HepG2 (cell line): ENCODE results near the gene TMEM134. TPM values are rescaled to one million over a fixed set of nuclear protein-coding genes. Genes with fewer than 3 reads are reported as not detected.
A peak's percentile ranks its signal among the peaks of the same experiment; 100 is the strongest.

Experiments
- HNRNPK ChIP-seq: fragments of 200-400 bp; formaldehyde crosslinking; IDR thresholded peaks from 2 replicates; pipeline ENCODE4 v1.6.1; 2018; ENCODE audit warnings: low read length, low read depth, moderate library complexity, mild to moderate bottlenecking; ENCODE audit not compliant: poor library complexity, severe bottlenecking
- HNRNPLL ChIP-seq: fragments of 200-400 bp; formaldehyde crosslinking; IDR thresholded peaks from 2 replicates; pipeline ENCODE4 v1.6.1; 2017; ENCODE audit warnings: mild to moderate bottlenecking, low read depth, low read length; ENCODE audit not compliant: poor library complexity, severe bottlenecking
- MED8 ChIP-seq: sonication (generic); formaldehyde crosslinking; IDR thresholded peaks from 2 replicates; pipeline ENCODE4 v1.8.1; 2023; ENCODE audit warnings: mild to moderate bottlenecking, missing genetic modification reagents; ENCODE audit not compliant: insufficient replicate concordance
- TSC22D2 ChIP-seq: sonication (generic); formaldehyde crosslinking; IDR thresholded peaks from 2 replicates; pipeline ENCODE4 v1.5.1; 2020; ENCODE audit warnings: missing genetic modification reagents, mild to moderate bottlenecking, borderline replicate concordance
- ZC3H4 ChIP-seq: sonication (generic); formaldehyde crosslinking; IDR thresholded peaks from 2 replicates; pipeline ENCODE4 v1.4.0; 2020; ENCODE audit warnings: missing genetic modification reagents, borderline replicate concordance
- ZFP62 ChIP-seq: sonication (generic); formaldehyde crosslinking; IDR thresholded peaks from 2 replicates; pipeline ENCODE4 v1.4.0; 2020; ENCODE audit warnings: missing genetic modification reagents
- ZNF329 ChIP-seq: sonication (generic); formaldehyde crosslinking; IDR thresholded peaks from 2 replicates; pipeline ENCODE4 v1.9.0; 2021; ENCODE audit warnings: low read depth, mild to moderate bottlenecking, missing genetic modification reagents
- polyA plus RNA-seq, 8 experiments: library from polyadenylated mRNA; depleted of rRNA in 3 of 8; stranded (reverse) in 7 of 8; unstranded in 1 of 8; fragments of >200 nt; fragmentation: Illumina TruSeq in 4 of 8; extraction: Trizol in 4 of 8; gene quantifications; 2 replicates each; pipeline versions ENCODE4 v1.2.1 to v1.2.3, GENCODE V29; 2011 to 2016; ENCODE audit warnings: low read depth in 4 of 8, missing spikeins in 1 of 8, mixed read lengths in 1 of 8; ENCODE audit not compliant: insufficient read depth in 1 of 8
- total RNA-seq, 5 experiments: library from RNA; depleted of rRNA; stranded (reverse); fragments of >200 nt; fragmentation: Illumina TruSeq; extraction: Trizol; gene quantifications; 2 replicates each; pipeline ENCODE4 v1.2.3, GENCODE V29; 2016; ENCODE audit warnings: low read depth in 1 of 5
- TF ChIP-seq, protein P1 (sequence below): sonication (generic); formaldehyde crosslinking; IDR thresholded peaks from 2 replicates; pipeline ENCODE4 v1.9.0; 2021; ENCODE audit warnings: missing genetic modification reagents, mild to moderate bottlenecking, borderline replicate concordance
- TF ChIP-seq, protein P2 (sequence below): sonication (generic); formaldehyde crosslinking; IDR thresholded peaks from 2 replicates; pipeline ENCODE4 v1.5.0; 2020; ENCODE audit warnings: mild to moderate bottlenecking, missing genetic modification reagents, borderline replicate concordance
- TF ChIP-seq, protein P3 (sequence below): sonication (generic); formaldehyde crosslinking; IDR thresholded peaks from 2 replicates; pipeline ENCODE4 v1.5.0; 2020; ENCODE audit warnings: missing genetic modification reagents
- TF ChIP-seq, protein P4 (sequence below): IDR thresholded peaks from 2 replicates; pipeline ENCODE4 v1.6.1; 2016; ENCODE audit warnings: missing genetic modification reagents, missing compliant biosample characterization
- TF ChIP-seq, protein P5 (sequence below): sonication (generic); formaldehyde crosslinking; IDR thresholded peaks from 2 replicates; pipeline ENCODE4 v1.5.0; 2020; ENCODE audit warnings: mild to moderate bottlenecking, missing genetic modification reagents, borderline replicate concordance

The TMEM134 gene
- total and polyA plus RNA-seq, 2 of the 13 experiments (the other 11 are each of a cell fraction or from before 2014, with no cell fraction given), result 6.9 to 26.9 TPM

DNA sequence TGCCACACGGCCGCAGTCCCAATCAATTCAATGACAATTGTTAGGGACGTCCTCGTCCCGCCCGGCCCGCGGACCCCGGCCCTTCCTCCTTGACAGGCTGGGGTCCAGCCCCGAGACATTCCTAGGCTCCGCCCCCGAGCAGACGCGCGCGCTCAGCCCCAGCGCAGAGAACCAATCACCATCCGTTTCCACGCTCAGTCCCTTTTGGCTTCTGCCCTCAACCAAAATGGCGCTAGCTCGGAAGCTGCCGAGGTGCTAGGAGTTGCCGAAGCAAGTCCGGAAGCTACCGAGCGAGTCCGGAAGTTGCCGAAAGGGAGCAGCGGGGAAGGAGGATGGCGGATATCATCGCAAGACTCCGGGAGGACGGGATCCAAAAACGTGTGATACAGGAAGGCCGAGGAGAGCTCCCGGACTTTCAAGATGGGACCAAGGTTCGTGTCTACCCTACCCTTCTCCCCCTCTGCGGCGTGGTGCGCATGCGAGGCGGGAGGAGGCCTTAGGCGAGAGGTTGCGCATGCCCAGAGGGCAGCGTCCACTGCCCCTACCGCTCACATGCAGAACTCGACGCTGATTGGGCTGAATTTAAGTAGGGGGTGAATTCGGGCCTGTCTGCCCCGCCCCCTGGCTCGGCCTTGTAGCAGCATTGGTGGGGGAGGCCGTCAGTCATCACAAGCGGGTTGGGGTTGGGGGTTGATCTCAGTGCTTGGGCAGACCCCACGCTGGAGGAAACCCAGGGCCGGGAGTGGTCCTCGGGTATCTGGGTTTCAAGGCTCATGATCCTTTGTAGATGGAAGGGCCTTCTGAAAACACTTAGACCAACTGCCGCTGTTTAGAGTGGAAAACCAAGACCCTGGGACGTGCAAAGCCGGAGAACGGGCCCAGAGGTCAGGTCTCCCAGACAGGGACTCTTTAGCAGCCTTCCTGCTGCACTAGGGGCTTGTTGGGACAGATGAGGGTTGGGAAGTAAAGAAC is 14.1 kb upstream of the TMEM134 start, which contains the start of gene AIP (continued):
- TF ChIP-seq, protein P1, sequence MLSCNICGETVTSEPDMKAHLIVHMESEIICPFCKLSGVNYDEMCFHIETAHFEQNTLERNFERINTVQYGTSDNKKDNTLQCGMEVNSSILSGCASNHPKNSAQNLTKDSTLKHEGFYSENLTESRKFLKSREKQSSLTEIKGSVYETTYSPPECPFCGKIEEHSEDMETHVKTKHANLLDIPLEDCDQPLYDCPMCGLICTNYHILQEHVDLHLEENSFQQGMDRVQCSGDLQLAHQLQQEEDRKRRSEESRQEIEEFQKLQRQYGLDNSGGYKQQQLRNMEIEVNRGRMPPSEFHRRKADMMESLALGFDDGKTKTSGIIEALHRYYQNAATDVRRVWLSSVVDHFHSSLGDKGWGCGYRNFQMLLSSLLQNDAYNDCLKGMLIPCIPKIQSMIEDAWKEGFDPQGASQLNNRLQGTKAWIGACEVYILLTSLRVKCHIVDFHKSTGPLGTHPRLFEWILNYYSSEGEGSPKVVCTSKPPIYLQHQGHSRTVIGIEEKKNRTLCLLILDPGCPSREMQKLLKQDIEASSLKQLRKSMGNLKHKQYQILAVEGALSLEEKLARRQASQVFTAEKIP (CRISPR knock-in tag), result no peak
- TF ChIP-seq, protein P2, sequence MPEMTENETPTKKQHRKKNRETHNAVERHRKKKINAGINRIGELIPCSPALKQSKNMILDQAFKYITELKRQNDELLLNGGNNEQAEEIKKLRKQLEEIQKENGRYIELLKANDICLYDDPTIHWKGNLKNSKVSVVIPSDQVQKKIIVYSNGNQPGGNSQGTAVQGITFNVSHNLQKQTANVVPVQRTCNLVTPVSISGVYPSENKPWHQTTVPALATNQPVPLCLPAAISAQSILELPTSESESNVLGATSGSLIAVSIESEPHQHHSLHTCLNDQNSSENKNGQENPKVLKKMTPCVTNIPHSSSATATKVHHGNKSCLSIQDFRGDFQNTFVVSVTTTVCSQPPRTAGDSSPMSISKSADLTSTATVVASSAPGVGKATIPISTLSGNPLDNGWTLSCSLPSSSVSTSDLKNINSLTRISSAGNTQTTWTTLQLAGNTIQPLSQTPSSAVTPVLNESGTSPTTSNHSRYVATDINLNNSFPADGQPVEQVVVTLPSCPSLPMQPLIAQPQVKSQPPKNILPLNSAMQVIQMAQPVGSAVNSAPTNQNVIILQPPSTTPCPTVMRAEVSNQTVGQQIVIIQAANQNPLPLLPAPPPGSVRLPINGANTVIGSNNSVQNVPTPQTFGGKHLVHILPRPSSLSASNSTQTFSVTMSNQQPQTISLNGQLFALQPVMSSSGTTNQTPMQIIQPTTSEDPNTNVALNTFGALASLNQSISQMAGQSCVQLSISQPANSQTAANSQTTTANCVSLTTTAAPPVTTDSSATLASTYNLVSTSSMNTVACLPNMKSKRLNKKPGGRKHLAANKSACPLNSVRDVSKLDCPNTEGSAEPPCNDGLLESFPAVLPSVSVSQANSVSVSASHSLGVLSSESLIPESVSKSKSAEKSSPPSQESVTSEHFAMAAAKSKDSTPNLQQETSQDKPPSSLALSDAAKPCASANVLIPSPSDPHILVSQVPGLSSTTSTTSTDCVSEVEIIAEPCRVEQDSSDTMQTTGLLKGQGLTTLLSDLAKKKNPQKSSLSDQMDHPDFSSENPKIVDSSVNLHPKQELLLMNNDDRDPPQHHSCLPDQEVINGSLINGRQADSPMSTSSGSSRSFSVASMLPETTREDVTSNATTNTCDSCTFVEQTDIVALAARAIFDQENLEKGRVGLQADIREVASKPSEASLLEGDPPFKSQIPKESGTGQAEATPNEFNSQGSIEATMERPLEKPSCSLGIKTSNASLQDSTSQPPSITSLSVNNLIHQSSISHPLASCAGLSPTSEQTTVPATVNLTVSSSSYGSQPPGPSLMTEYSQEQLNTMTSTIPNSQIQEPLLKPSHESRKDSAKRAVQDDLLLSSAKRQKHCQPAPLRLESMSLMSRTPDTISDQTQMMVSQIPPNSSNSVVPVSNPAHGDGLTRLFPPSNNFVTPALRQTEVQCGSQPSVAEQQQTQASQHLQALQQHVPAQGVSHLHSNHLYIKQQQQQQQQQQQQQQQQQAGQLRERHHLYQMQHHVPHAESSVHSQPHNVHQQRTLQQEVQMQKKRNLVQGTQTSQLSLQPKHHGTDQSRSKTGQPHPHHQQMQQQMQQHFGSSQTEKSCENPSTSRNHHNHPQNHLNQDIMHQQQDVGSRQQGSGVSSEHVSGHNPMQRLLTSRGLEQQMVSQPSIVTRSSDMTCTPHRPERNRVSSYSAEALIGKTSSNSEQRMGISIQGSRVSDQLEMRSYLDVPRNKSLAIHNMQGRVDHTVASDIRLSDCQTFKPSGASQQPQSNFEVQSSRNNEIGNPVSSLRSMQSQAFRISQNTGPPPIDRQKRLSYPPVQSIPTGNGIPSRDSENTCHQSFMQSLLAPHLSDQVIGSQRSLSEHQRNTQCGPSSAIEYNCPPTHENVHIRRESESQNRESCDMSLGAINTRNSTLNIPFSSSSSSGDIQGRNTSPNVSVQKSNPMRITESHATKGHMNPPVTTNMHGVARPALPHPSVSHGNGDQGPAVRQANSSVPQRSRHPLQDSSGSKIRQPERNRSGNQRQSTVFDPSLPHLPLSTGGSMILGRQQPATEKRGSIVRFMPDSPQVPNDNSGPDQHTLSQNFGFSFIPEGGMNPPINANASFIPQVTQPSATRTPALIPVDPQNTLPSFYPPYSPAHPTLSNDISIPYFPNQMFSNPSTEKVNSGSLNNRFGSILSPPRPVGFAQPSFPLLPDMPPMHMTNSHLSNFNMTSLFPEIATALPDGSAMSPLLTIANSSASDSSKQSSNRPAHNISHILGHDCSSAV (CRISPR knock-in tag), result peak; percentile 42; the same call in 1 of the 2 replicates
- TF ChIP-seq, protein P3, sequence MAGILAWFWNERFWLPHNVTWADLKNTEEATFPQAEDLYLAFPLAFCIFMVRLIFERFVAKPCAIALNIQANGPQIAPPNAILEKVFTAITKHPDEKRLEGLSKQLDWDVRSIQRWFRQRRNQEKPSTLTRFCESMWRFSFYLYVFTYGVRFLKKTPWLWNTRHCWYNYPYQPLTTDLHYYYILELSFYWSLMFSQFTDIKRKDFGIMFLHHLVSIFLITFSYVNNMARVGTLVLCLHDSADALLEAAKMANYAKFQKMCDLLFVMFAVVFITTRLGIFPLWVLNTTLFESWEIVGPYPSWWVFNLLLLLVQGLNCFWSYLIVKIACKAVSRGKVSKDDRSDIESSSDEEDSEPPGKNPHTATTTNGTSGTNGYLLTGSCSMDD, result peak; percentile 88; the same call in 1 of the 2 replicates
- TF ChIP-seq, protein P4, sequence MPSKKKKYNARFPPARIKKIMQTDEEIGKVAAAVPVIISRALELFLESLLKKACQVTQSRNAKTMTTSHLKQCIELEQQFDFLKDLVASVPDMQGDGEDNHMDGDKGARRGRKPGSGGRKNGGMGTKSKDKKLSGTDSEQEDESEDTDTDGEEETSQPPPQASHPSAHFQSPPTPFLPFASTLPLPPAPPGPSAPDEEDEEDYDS (CRISPR knock-in tag), result peak; percentile 62
- no peak for TF ChIP-seq ZFP62 (CRISPR knock-in tag)
- TF ChIP-seq, protein P5, sequence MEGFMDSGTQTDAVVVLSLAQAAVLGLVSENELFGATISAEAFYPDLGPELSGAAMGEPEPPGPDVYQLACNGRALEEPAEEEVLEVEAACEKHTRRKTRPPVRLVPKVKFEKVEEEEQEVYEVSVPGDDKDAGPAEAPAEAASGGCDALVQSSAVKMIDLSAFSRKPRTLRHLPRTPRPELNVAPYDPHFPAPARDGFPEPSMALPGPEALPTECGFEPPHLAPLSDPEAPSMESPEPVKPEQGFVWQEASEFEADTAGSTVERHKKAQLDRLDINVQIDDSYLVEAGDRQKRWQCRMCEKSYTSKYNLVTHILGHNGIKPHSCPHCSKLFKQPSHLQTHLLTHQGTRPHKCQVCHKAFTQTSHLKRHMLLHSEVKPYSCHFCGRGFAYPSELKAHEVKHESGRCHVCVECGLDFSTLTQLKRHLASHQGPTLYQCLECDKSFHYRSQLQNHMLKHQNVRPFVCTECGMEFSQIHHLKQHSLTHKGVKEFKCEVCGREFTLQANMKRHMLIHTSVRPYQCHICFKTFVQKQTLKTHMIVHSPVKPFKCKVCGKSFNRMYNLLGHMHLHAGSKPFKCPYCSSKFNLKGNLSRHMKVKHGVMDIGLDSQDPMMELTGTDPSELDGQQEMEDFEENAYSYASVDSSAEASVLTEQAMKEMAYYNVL (CRISPR knock-in tag), result peak; percentile 78; the same call in 1 of the 2 replicates
- peak; percentile 53 for TF ChIP-seq MED8 (CRISPR knock-in tag)
- TF ChIP-seq HNRNPLL, result peak; percentile 54
- no peak for TF ChIP-seq HNRNPK
- TF ChIP-seq ZNF329, result peak; percentile 73; the same call in 1 of the 2 replicates
- TF ChIP-seq ZC3H4 (CRISPR knock-in tag), result no peak
- TF ChIP-seq TSC22D2 (CRISPR knock-in tag), result peak; percentile 79
